ENCODE results near the gene LTBP2.

Gene LTBP2

GRCh38 chr14:74637178-74637550 lies 25.1 kb upstream of the LTBP2 start:
- no peak for DNase-seq

- no peak for DNase-seq
These were observed 24.6 kb upstream of the LTBP2 start for GRCh38 chr14:74636424-74637177.

- no peak for DNase-seq
These were observed 23.8 kb upstream of the LTBP2 start for GRCh38 chr14:74635847-74636246.

GRCh38 chr14:74634964-74635363 lies 22.9 kb upstream of the LTBP2 start:
- no peak for DNase-seq

- no peak for DNase-seq
These were observed 22.4 kb upstream of the LTBP2 start for GRCh38 chr14:74634481-74634880.

GRCh38 chr14:74630881-74631690 lies 19.0 kb upstream of the LTBP2 start:
- DNase-seq = no peak

- DNase-seq = no peak
These were observed 16.4 kb upstream of the LTBP2 start for GRCh38 chr14:74628418-74628817.

- DNase-seq = peak; percentile 64
These were observed 15.0 kb upstream of the LTBP2 start for GRCh38 chr14:74627076-74627475.

- DNase-seq = no peak
These were observed 10.2 kb upstream of the LTBP2 start for GRCh38 chr14:74622257-74622656.

GRCh38 chr14:74621556-74621955 lies 9.5 kb upstream of the LTBP2 start:
- no peak for DNase-seq

- no peak for DNase-seq
These were observed 8.9 kb upstream of the LTBP2 start for GRCh38 chr14:74620923-74621322.

GRCh38 chr14:74620497-74620921 lies 8.5 kb upstream of the LTBP2 start:
- DNase-seq = no peak

- peak; percentile 44 for DNase-seq
These were observed 7.7 kb upstream of the LTBP2 start for GRCh38 chr14:74619672-74620131.

GRCh38 chr14:74618078-74618952 lies 6.3 kb upstream of the LTBP2 start:
- peak; percentile 97 for DNase-seq

- DNase-seq = no peak
These were observed 5.1 kb upstream of the LTBP2 start for GRCh38 chr14:74616996-74617700.

GRCh38 chr14:74616507-74616906 lies 4.5 kb upstream of the LTBP2 start:
- DNase-seq = peak; percentile 86

GRCh38 chr14:74615735-74616134 lies 3.7 kb upstream of the LTBP2 start:
- DNase-seq = no peak

- DNase-seq = peak; percentile 36
These were observed 2.8 kb upstream of the LTBP2 start for GRCh38 chr14:74614508-74615495.

- DNase-seq = no peak
These were observed 1.3 kb upstream of the LTBP2 start for GRCh38 chr14:74613211-74613914.

GRCh38 chr14:74612350-74613021 lies 449 bp upstream of the LTBP2 start:
- peak; percentile 82 for DNase-seq
